IMR-90 (cell line): Measurements from ENCODE around the gene CPTP. TPM values are rescaled to one million over a fixed set of nuclear protein-coding genes. Genes with fewer than 3 reads are reported as not detected.
A peak's percentile ranks its signal among the peaks of the same experiment; 100 is the strongest.

ENCODE experiments used
- ATAC-seq: fragments of 200-7000 bp; cut with Tn5 transposase; 2 replicates; pipeline ENCODE4 v1.9.1; 2020; ENCODE audit warnings: low read depth, mild to moderate bottlenecking, moderate library complexity
- BruUV-seq: library from RNA; stranded (reverse); fragments of 400-500 nt; replicated peaks from 2 replicates; lab custom pipeline; 2021; lab: Mats Ljungman, UMichigan
- CTCF ChIA-PET: fragments of 300-600 bp; formaldehyde crosslinking; extraction: SDS; loops from one replicate; lab custom pipeline; 2021; ENCODE audit warnings: antibody characterized with exemption; lab: Yijun Ruan, JAX
- POLR2A ChIA-PET: fragments of 300-600 bp; sonication (Branson Sonifier 250); formaldehyde crosslinking; loops from one replicate; lab custom pipeline; 2022; ENCODE audit warnings: antibody characterized with exemption; ENCODE audit not compliant: unreplicated experiment; lab: Charles Lee
- DNase-seq: peaks from one replicate; pipeline ENCODE4 v3.0.0; 2013
- H2AFZ ChIP-seq: replicated peaks from 2 replicates; pipeline ENCODE3; 2013; ENCODE audit warnings: low read length, mild to moderate bottlenecking; ENCODE audit not compliant: poor library complexity
- H2AK5ac ChIP-seq: 2 replicates; pipeline ENCODE4 v1.6.1; 2013; ENCODE audit warnings: low read depth, low read length, inconsistent platforms
- H2AK9ac ChIP-seq: replicated peaks from 2 replicates; pipeline ENCODE3; 2013; ENCODE audit warnings: mild to moderate bottlenecking, low read depth, low read length, moderate library complexity; ENCODE audit not compliant: poor library complexity
- H2BK120ac ChIP-seq: 2 replicates; pipeline ENCODE4 v1.6.1; 2013; ENCODE audit warnings: low read depth, low read length, inconsistent platforms
- H2BK15ac ChIP-seq: 3 replicates; pipeline ENCODE4 v1.6.1; 2013; ENCODE audit warnings: low read depth, low read length, inconsistent platforms
- H2BK20ac ChIP-seq: 2 replicates; pipeline ENCODE4 v1.6.1; 2013; ENCODE audit warnings: low read depth, mild to moderate bottlenecking, inconsistent platforms, low read length, moderate library complexity
- H2BK5ac ChIP-seq: 2 replicates; pipeline ENCODE4 v1.6.1; 2013; ENCODE audit warnings: mild to moderate bottlenecking, low read depth, low read length, inconsistent platforms; ENCODE audit not compliant: poor library complexity, severe bottlenecking
- H3K14ac ChIP-seq: replicated peaks from 2 replicates; pipeline ENCODE4 v1.6.1; 2013; ENCODE audit warnings: low read depth, low read length, inconsistent platforms
- H3K18ac ChIP-seq: 2 replicates; pipeline ENCODE4 v1.6.1; 2013; ENCODE audit warnings: low read depth, low read length, control low read depth
- H3K23ac ChIP-seq: 2 replicates; pipeline ENCODE4 v1.6.1; 2013; ENCODE audit warnings: low read depth, low read length, inconsistent platforms
- H3K27ac ChIP-seq: 2 replicates; pipeline ENCODE4 v1.5.1; 2013; ENCODE audit warnings: mild to moderate bottlenecking, control low read depth, low read length; ENCODE audit not compliant: insufficient read depth
- H3K27me3 ChIP-seq: 2 replicates; pipeline ENCODE4 v1.6.1; 2013; ENCODE audit warnings: low read length; ENCODE audit not compliant: control insufficient read depth, insufficient read depth
- H3K36me3 ChIP-seq: 2 replicates; pipeline ENCODE4 v1.6.1; 2013; ENCODE audit warnings: low read length, mixed read lengths; ENCODE audit not compliant: control insufficient read depth, insufficient read depth
- H3K4ac ChIP-seq: 2 replicates; pipeline ENCODE4 v1.6.1; 2013; ENCODE audit warnings: low read depth, low read length, inconsistent platforms
- H3K4me1 ChIP-seq: 2 replicates; pipeline ENCODE4 v1.6.1; 2013; ENCODE audit warnings: low read length, mixed read lengths; ENCODE audit not compliant: control insufficient read depth, insufficient read depth
- H3K4me2 ChIP-seq: 2 replicates; pipeline ENCODE4 v1.6.1; 2013; ENCODE audit warnings: low read depth, mild to moderate bottlenecking, control low read depth, low read length, moderate library complexity
- H3K4me3 ChIP-seq: 2 replicates; pipeline ENCODE4 v1.5.1; 2013; ENCODE audit warnings: low read depth, mild to moderate bottlenecking, control low read depth, low read length, moderate library complexity; ENCODE audit not compliant: insufficient read depth
- H3K56ac ChIP-seq: 2 replicates; pipeline ENCODE4 v1.6.1; 2013; ENCODE audit warnings: low read length, inconsistent platforms; ENCODE audit not compliant: insufficient read depth; ENCODE audit errors: extremely low read depth
- H3K79me1 ChIP-seq, 2 experiments: 2 replicates each; pipeline ENCODE4 v1.6.1; 2013; ENCODE audit warnings: low read length in 2 of 2, inconsistent platforms in 1 of 2, low read depth in 1 of 2
- H3K9ac ChIP-seq: 2 replicates; pipeline ENCODE4 v1.6.1; 2013; ENCODE audit warnings: low read depth, low read length, control low read depth
- H3K9me1 ChIP-seq: 2 replicates; pipeline ENCODE4 v1.6.1; 2013; ENCODE audit warnings: low read length, inconsistent platforms; ENCODE audit not compliant: insufficient read depth
- H3K9me3 ChIP-seq: 2 replicates; pipeline ENCODE4 v1.6.1; 2013; ENCODE audit warnings: low read length; ENCODE audit not compliant: control insufficient read depth, insufficient read depth
- H4K20me1 ChIP-seq: 2 replicates; pipeline ENCODE4 v1.6.1; 2013; ENCODE audit warnings: low read length, inconsistent platforms; ENCODE audit not compliant: insufficient read depth
- H4K5ac ChIP-seq: 2 replicates; pipeline ENCODE4 v1.6.1; 2013; ENCODE audit warnings: mild to moderate bottlenecking, low read depth, low read length, control low read depth
- H4K8ac ChIP-seq, 2 experiments: 2 replicates each; pipeline ENCODE4 v1.6.1; 2013; ENCODE audit warnings: low read depth in 2 of 2, low read length in 2 of 2, control low read depth in 1 of 2, inconsistent platforms in 1 of 2
- H4K91ac ChIP-seq: 2 replicates; pipeline ENCODE4 v1.6.1; 2013; ENCODE audit warnings: low read depth, low read length, inconsistent platforms; ENCODE audit not compliant: insufficient read depth
- BHLHE40 ChIP-seq: fragments of 150-350 bp; IDR thresholded peaks from 2 replicates; pipeline ENCODE4 v1.6.1; 2016; ENCODE audit warnings: mild to moderate bottlenecking, low read depth, low read length
- CEBPB ChIP-seq: IDR thresholded peaks from 2 replicates; pipeline ENCODE4 v1.6.1; 2012; ENCODE audit warnings: low read depth, low read length, improper control_type of control experiment
- CHD1 ChIP-seq: IDR thresholded peaks from 2 replicates; pipeline ENCODE4 v1.6.1; 2012; ENCODE audit warnings: low read depth, low read length, improper control_type of control experiment
- FOS ChIP-seq: fragments of 150-350 bp; IDR thresholded peaks from 2 replicates; pipeline ENCODE4 v1.6.1; 2016; ENCODE audit warnings: low read depth, low read length
- MAFK ChIP-seq: IDR thresholded peaks from 2 replicates; pipeline ENCODE4 v1.6.1; 2012; ENCODE audit warnings: low read depth, low read length, improper control_type of control experiment
- MXI1 ChIP-seq: IDR thresholded peaks from 2 replicates; pipeline ENCODE4 v1.6.1; 2012; ENCODE audit warnings: low read depth, mild to moderate bottlenecking, low read length, moderate library complexity, borderline replicate concordance
- NFE2L2 ChIP-seq: fragments of 150-350 bp; IDR thresholded peaks from 2 replicates; pipeline ENCODE4 v1.6.1; 2016; ENCODE audit warnings: low read depth, mild to moderate bottlenecking, low read length
- POLR2A ChIP-seq: IDR thresholded peaks from 2 replicates; pipeline ENCODE4 v1.6.1; 2012; ENCODE audit warnings: mild to moderate bottlenecking, low read depth, low read length
- RAD21 ChIP-seq: IDR thresholded peaks from 2 replicates; pipeline ENCODE4 v1.6.1; 2012; ENCODE audit warnings: low read length, improper control_type of control experiment
- RCOR1 ChIP-seq: IDR thresholded peaks from 2 replicates; pipeline ENCODE4 v1.6.1; 2012; ENCODE audit warnings: mild to moderate bottlenecking, low read length, improper control_type of control experiment; ENCODE audit not compliant: insufficient replicate concordance
- RFX5 ChIP-seq: IDR thresholded peaks from 2 replicates; pipeline ENCODE4 v1.8.0; 2012; ENCODE audit warnings: low read depth, mild to moderate bottlenecking, low read length, moderate library complexity
- SMC3 ChIP-seq: fragments of 150-350 bp; IDR thresholded peaks from 2 replicates; pipeline ENCODE4 v1.6.1; 2016; ENCODE audit warnings: low read depth, mild to moderate bottlenecking, antibody characterized with exemption, low read length, moderate library complexity
- USF2 ChIP-seq: fragments of 150-350 bp; IDR thresholded peaks from 2 replicates; pipeline ENCODE4 v1.6.1; 2017; ENCODE audit warnings: mild to moderate bottlenecking, antibody characterized with exemption, low read length, low read depth
- WGBS, 2 experiments: methylation state at CpG; one replicate each; pipeline versions ENCODE4 v1.1.5 to v1.1.7; 2013; ENCODE audit warnings: missing lambda C conversion rate in 2 of 2; ENCODE audit not compliant: insufficient read length in 1 of 2; ENCODE audit errors: extremely low coverage in 2 of 2; 5-methylcytosine and 5-hydroxymethylcytosine counted together
- dilution Hi-C: fragments of 300-500 bp; cut with HindIII; formaldehyde crosslinking; loops from one replicate; pipeline ENCODE4 v1.14.3; 2018; ENCODE audit warnings: low sequenced_read_pairs; ENCODE audit not compliant: unreplicated experiment
- in situ Hi-C: fragments of 300-500 bp; cut with MboI; formaldehyde crosslinking; loops from 3 replicates; pipeline ENCODE4 v1.14.3; 2019; ENCODE audit warnings: low sequenced_read_pairs, inconsistent platforms, mixed read lengths
- intact Hi-C: fragments of 100-400 bp; cut with micrococcal nuclease; formaldehyde crosslinking; loops from 2 replicates; pipeline ENCODE4 v1.10.0; 2022
- polyA plus RNA-seq, 3 experiments: library from polyadenylated mRNA; depleted of rRNA; stranded (reverse); fragments of >200 nt; gene quantifications; 2 replicates each; pipeline ENCODE4 v1.2.3, GENCODE V29; 2012; ENCODE audit warnings: low replicate concordance in 1 of 3
- total RNA-seq: library from RNA; depleted of rRNA; stranded (reverse); fragments of >200 nt; gene quantifications from 2 replicates; pipeline ENCODE4 v1.2.3, GENCODE V29; 2012
- TF ChIP-seq, protein P1 (sequence below): fragments of 150-350 bp; IDR thresholded peaks from 2 replicates; pipeline ENCODE4 v1.6.1; 2016; ENCODE audit warnings: low read depth, mild to moderate bottlenecking, low read length, moderate library complexity, borderline replicate concordance
- TF ChIP-seq, protein P2 (sequence below): conservative IDR thresholded peaks from 2 replicates; pipeline ENCODE4 v1.5.1; 2012; ENCODE audit warnings: mild to moderate bottlenecking, low read depth, low read length, improper control_type of control experiment

Gene CPTP
- total and polyA plus RNA-seq, 2 of the 4 experiments (the other 2 are of a cell fraction), result 2.7 to 12.1 TPM

- CTCF ChIA-PET, result no interaction called here
- Histone ChIP-seq H3K9ac (no peak overlapping the region), H4K91ac (no peak overlapping the region), H3K18ac (no peak overlapping the region), H3K56ac (no peak overlapping the region), H2AFZ (peak overlapping the region; percentile 11), H3K4me2 (no peak overlapping the region), H3K36me3 (peaks cover 34% of the 10 kb centered on the region), H2BK120ac (no peak overlapping the region), H3K4me1 (peaks cover 2% of the 10 kb centered on the region; the same call in 1 of the 2 replicates), H3K23ac (no peak overlapping the region), H3K4me3 (no peak overlapping the region), H3K9me1 (no peaks in the 10 kb centered on the region), H3K14ac (no peak overlapping the region), H3K9me3 (no peaks in the 10 kb centered on the region), H3K27ac (no peak overlapping the region), H2AK5ac (no peak overlapping the region), H4K20me1 (peaks cover 26% of the 10 kb centered on the region), H3K4ac (no peak overlapping the region), H2BK20ac (no peak overlapping the region), H3K27me3 (no peaks in the 10 kb centered on the region), H2AK9ac (peak overlapping the region; percentile 23), H4K5ac (no peak overlapping the region), H2BK15ac (no peak overlapping the region), H4K8ac (no peak overlapping the region), H2BK5ac (no peak overlapping the region), H3K79me1 (peaks cover 0 to 23% of the 10 kb centered on the region in 2 experiments; a peak in 2 of 4 replicates)
- ATAC-seq (peak; percentile 55), DNase-seq (no peak)
- intact Hi-C loops, result no loop called here
- WGBS, 2 experiments, result 66% methylated on average over 12 of the region's 30 CpGs; no CpG with 5 or more reads in 1 of the 2 experiments
- BruUV-seq, result no TSS peak
- in situ Hi-C loops, result no loop called here
- POLR2A ChIA-PET, result no interaction called here
- dilution Hi-C loops, result no loop called here
- TF ChIP-seq BHLHE40, result no peak
- no peak for TF ChIP-seq MXI1
- no peak for TF ChIP-seq NFE2L2
- no peak for TF ChIP-seq RFX5
- no peak for TF ChIP-seq FOS
- TF ChIP-seq SMC3, result no peak
- TF ChIP-seq RCOR1, result no peak
- TF ChIP-seq RAD21, result no peak
- TF ChIP-seq, protein P1, sequence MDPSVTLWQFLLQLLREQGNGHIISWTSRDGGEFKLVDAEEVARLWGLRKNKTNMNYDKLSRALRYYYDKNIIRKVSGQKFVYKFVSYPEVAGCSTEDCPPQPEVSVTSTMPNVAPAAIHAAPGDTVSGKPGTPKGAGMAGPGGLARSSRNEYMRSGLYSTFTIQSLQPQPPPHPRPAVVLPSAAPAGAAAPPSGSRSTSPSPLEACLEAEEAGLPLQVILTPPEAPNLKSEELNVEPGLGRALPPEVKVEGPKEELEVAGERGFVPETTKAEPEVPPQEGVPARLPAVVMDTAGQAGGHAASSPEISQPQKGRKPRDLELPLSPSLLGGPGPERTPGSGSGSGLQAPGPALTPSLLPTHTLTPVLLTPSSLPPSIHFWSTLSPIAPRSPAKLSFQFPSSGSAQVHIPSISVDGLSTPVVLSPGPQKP, result no peak
- TF ChIP-seq, protein P2, sequence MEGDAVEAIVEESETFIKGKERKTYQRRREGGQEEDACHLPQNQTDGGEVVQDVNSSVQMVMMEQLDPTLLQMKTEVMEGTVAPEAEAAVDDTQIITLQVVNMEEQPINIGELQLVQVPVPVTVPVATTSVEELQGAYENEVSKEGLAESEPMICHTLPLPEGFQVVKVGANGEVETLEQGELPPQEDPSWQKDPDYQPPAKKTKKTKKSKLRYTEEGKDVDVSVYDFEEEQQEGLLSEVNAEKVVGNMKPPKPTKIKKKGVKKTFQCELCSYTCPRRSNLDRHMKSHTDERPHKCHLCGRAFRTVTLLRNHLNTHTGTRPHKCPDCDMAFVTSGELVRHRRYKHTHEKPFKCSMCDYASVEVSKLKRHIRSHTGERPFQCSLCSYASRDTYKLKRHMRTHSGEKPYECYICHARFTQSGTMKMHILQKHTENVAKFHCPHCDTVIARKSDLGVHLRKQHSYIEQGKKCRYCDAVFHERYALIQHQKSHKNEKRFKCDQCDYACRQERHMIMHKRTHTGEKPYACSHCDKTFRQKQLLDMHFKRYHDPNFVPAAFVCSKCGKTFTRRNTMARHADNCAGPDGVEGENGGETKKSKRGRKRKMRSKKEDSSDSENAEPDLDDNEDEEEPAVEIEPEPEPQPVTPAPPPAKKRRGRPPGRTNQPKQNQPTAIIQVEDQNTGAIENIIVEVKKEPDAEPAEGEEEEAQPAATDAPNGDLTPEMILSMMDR, result no peak
- no peak for TF ChIP-seq POLR2A
- TF ChIP-seq MAFK, result no peak
- no peak for TF ChIP-seq USF2
- TF ChIP-seq CHD1, result no peak
- no peak for TF ChIP-seq CEBPB
Observed at GRCh38 chr1:1298861-1299685, 25.5 kb upstream of the CPTP start.
